SK-N-SH treated with all-trans-retinoic acid at 6 μM for 48 hours (cell line): ENCODE data around the gene NOA1.

Experiments
- ATAC-seq: fragments of 200-7000 bp; cut with Tn5 transposase; 3 replicates; pipeline ENCODE4 v1.9.1; 2020; ENCODE audit warnings: mild to moderate bottlenecking, moderate library complexity
- CREB5 ChIP-seq: fragments of 250-450 bp; sonication (Bioruptor Pico); IDR thresholded peaks from 2 replicates; pipeline ENCODE4 v1.5.1; 2020; ENCODE audit warnings: low read depth, mild to moderate bottlenecking, moderate library complexity
- CSDC2 ChIP-seq: fragments of 250-450 bp; sonication (Bioruptor Pico); IDR thresholded peaks from 2 replicates; pipeline ENCODE4 v1.5.0; 2020; ENCODE audit warnings: mild to moderate bottlenecking, moderate library complexity
- ESRRG ChIP-seq: fragments of 250-450 bp; sonication (Bioruptor Pico); IDR thresholded peaks from 2 replicates; pipeline ENCODE4 v1.6.1; 2021; ENCODE audit warnings: mild to moderate bottlenecking
- GLIS3 ChIP-seq: fragments of 250-450 bp; sonication (Bioruptor Pico); IDR thresholded peaks from 2 replicates; pipeline ENCODE4 v1.5.0; 2020; ENCODE audit warnings: mild to moderate bottlenecking, moderate library complexity
- OSR1 ChIP-seq: fragments of 250-450 bp; sonication (Bioruptor Pico); IDR thresholded peaks from 2 replicates; pipeline ENCODE4 v1.8.0; 2022; ENCODE audit warnings: moderate library complexity, mild to moderate bottlenecking, inconsistent platforms
- PPARA ChIP-seq: fragments of 250-450 bp; sonication (Bioruptor Pico); IDR thresholded peaks from 2 replicates; pipeline ENCODE4 v1.5.0; 2020; ENCODE audit warnings: mild to moderate bottlenecking, borderline replicate concordance
- RARB ChIP-seq: fragments of 250-450 bp; sonication (Bioruptor Pico); IDR thresholded peaks from 2 replicates; pipeline ENCODE4 v1.8.0; 2021; ENCODE audit warnings: mild to moderate bottlenecking, moderate library complexity
- SNAI2 ChIP-seq: fragments of 250-450 bp; sonication (Bioruptor Pico); IDR thresholded peaks from 2 replicates; pipeline ENCODE4 v1.5.0; 2020; ENCODE audit warnings: mild to moderate bottlenecking, moderate library complexity
- TCF4 ChIP-seq: fragments of 250-450 bp; sonication (Bioruptor Pico); IDR thresholded peaks from 2 replicates; pipeline ENCODE4 v1.8.0; 2021; ENCODE audit warnings: mild to moderate bottlenecking, moderate library complexity, borderline replicate concordance
- TOX ChIP-seq: fragments of 250-450 bp; sonication (Bioruptor Pico); IDR thresholded peaks from 2 replicates; pipeline ENCODE4 v1.8.0; 2021; ENCODE audit warnings: mild to moderate bottlenecking, moderate library complexity, borderline replicate concordance
- ZC3H10 ChIP-seq: fragments of 250-450 bp; sonication (Bioruptor Pico); IDR thresholded peaks from 2 replicates; pipeline ENCODE4 v1.5.1; 2021; ENCODE audit warnings: mild to moderate bottlenecking, moderate library complexity
- ZFP3 ChIP-seq: fragments of 250-450 bp; sonication (Bioruptor Pico); IDR thresholded peaks from 2 replicates; pipeline ENCODE4 v1.5.0; 2020; ENCODE audit warnings: mild to moderate bottlenecking, moderate library complexity
- ZFP30 ChIP-seq: fragments of 450-650 bp; formaldehyde crosslinking; IDR thresholded peaks from 2 replicates; pipeline ENCODE4 v1.5.0; 2022; ENCODE audit warnings: mild to moderate bottlenecking, moderate library complexity
- ZNF565 ChIP-seq: fragments of 450-650 bp; formaldehyde crosslinking; conservative IDR thresholded peaks from 2 replicates; pipeline ENCODE4 v1.5.0; 2020; ENCODE audit warnings: low read depth, mild to moderate bottlenecking, moderate library complexity
- TF ChIP-seq, protein P1 (sequence below): fragments of 250-450 bp; sonication (Bioruptor Pico); IDR thresholded peaks from 2 replicates; pipeline ENCODE4 v1.8.0; 2020; ENCODE audit warnings: mild to moderate bottlenecking, moderate library complexity, borderline replicate concordance
- TF ChIP-seq, protein P2 (sequence below): fragments of 250-450 bp; sonication (Bioruptor Pico); IDR thresholded peaks from 2 replicates; pipeline ENCODE4 v1.5.0; 2020; ENCODE audit warnings: mild to moderate bottlenecking, moderate library complexity
- TF ChIP-seq, protein P3 (sequence below): fragments of 250-450 bp; sonication (Bioruptor Pico); IDR thresholded peaks from 2 replicates; pipeline ENCODE4 v1.8.0; 2021; ENCODE audit warnings: low read depth, mild to moderate bottlenecking, moderate library complexity, borderline replicate concordance

NOA1 gene

DNA sequence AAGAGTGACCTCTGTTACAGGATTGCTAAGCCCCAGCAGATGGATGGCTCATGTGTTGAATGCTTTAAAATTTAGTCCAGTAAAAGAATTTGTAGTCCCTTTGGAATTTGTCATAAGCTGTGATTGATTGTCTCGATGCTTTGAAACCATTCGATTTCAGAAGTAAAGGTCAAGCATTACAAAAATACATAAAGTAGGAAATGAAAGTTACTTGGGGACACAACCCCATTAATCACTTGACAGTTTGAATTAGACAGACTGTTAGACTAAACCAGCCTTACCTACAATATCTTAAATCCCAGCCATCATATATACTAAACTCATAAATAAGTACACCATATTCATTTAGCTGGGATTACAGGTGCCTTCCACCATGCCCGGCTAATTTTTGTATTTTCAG, 63.1 kb downstream of the NOA1 start:
- no peak for ATAC-seq
- TF ChIP-seq, protein P1, sequence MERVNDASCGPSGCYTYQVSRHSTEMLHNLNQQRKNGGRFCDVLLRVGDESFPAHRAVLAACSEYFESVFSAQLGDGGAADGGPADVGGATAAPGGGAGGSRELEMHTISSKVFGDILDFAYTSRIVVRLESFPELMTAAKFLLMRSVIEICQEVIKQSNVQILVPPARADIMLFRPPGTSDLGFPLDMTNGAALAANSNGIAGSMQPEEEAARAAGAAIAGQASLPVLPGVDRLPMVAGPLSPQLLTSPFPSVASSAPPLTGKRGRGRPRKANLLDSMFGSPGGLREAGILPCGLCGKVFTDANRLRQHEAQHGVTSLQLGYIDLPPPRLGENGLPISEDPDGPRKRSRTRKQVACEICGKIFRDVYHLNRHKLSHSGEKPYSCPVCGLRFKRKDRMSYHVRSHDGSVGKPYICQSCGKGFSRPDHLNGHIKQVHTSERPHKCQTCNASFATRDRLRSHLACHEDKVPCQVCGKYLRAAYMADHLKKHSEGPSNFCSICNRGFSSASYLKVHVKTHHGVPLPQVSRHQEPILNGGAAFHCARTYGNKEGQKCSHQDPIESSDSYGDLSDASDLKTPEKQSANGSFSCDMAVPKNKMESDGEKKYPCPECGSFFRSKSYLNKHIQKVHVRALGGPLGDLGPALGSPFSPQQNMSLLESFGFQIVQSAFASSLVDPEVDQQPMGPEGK: no peak
- no peak for TF ChIP-seq TCF4 (CRISPR knock-in tag)
- no peak for TF ChIP-seq ZFP30
- no peak for TF ChIP-seq ESRRG (CRISPR knock-in tag)
- TF ChIP-seq, protein P2, sequence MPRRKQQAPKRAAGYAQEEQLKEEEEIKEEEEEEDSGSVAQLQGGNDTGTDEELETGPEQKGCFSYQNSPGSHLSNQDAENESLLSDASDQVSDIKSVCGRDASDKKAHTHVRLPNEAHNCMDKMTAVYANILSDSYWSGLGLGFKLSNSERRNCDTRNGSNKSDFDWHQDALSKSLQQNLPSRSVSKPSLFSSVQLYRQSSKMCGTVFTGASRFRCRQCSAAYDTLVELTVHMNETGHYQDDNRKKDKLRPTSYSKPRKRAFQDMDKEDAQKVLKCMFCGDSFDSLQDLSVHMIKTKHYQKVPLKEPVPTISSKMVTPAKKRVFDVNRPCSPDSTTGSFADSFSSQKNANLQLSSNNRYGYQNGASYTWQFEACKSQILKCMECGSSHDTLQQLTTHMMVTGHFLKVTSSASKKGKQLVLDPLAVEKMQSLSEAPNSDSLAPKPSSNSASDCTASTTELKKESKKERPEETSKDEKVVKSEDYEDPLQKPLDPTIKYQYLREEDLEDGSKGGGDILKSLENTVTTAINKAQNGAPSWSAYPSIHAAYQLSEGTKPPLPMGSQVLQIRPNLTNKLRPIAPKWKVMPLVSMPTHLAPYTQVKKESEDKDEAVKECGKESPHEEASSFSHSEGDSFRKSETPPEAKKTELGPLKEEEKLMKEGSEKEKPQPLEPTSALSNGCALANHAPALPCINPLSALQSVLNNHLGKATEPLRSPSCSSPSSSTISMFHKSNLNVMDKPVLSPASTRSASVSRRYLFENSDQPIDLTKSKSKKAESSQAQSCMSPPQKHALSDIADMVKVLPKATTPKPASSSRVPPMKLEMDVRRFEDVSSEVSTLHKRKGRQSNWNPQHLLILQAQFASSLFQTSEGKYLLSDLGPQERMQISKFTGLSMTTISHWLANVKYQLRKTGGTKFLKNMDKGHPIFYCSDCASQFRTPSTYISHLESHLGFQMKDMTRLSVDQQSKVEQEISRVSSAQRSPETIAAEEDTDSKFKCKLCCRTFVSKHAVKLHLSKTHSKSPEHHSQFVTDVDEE (CRISPR knock-in tag): no peak
- no peak for TF ChIP-seq CREB5 (CRISPR knock-in tag)
- TF ChIP-seq PPARA (CRISPR knock-in tag): no peak
- no peak for TF ChIP-seq SNAI2 (CRISPR knock-in tag)
- no peak for TF ChIP-seq GLIS3 (CRISPR knock-in tag)
- no peak for TF ChIP-seq TOX (CRISPR knock-in tag)
- TF ChIP-seq OSR1 (CRISPR knock-in tag): no peak
- TF ChIP-seq ZFP3: no peak
- TF ChIP-seq RARB (CRISPR knock-in tag): no peak
- TF ChIP-seq, protein P3, sequence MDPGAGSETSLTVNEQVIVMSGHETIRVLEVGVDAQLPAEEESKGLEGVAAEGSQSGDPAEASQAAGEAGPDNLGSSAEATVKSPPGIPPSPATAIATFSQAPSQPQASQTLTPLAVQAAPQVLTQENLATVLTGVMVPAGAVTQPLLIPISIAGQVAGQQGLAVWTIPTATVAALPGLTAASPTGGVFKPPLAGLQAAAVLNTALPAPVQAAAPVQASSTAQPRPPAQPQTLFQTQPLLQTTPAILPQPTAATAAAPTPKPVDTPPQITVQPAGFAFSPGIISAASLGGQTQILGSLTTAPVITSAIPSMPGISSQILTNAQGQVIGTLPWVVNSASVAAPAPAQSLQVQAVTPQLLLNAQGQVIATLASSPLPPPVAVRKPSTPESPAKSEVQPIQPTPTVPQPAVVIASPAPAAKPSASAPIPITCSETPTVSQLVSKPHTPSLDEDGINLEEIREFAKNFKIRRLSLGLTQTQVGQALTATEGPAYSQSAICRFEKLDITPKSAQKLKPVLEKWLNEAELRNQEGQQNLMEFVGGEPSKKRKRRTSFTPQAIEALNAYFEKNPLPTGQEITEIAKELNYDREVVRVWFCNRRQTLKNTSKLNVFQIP (CRISPR knock-in tag): no peak
- TF ChIP-seq ZC3H10 (CRISPR knock-in tag): no peak
- no peak for TF ChIP-seq ZNF565 (CRISPR knock-in tag)
- no peak for TF ChIP-seq CSDC2 (CRISPR knock-in tag)
